Hepatocyte (in vitro differentiated cells): ENCODE measurements around the gene AOC1. TPM values are rescaled to one million over a fixed set of nuclear protein-coding genes. Genes with fewer than 3 reads are reported as not detected.

Experiments
- DNase-seq: peaks from one replicate; pipeline ENCODE4 v3.0.0-alpha.2; 2016; ENCODE audit warnings: low spot score
- H2AFZ ChIP-seq: fragments of 200-600 bp; sonication (generic); 2 replicates; pipeline ENCODE4 v1.6.0; 2016; ENCODE audit warnings: antibody characterized with exemption, mild to moderate bottlenecking
- H3K27ac ChIP-seq: fragments of 200-600 bp; sonication (generic); 2 replicates; pipeline ENCODE4 v1.5.1; 2016; ENCODE audit warnings: mild to moderate bottlenecking
- H3K27me3 ChIP-seq: fragments of 200-600 bp; sonication (generic); 2 replicates; pipeline ENCODE4 v1.6.1; 2016
- H3K36me3 ChIP-seq: fragments of 200-600 bp; sonication (generic); replicated peaks from 2 replicates; pipeline ENCODE4 v1.5.1; 2016; ENCODE audit warnings: low read depth; ENCODE audit not compliant: insufficient read depth
- H3K4me1 ChIP-seq: fragments of 200-600 bp; sonication (generic); 2 replicates; pipeline ENCODE4 v1.5.1; 2016; ENCODE audit warnings: mild to moderate bottlenecking, moderate library complexity; ENCODE audit not compliant: insufficient read depth
- H3K4me2 ChIP-seq: fragments of 200-600 bp; sonication (generic); 2 replicates; pipeline ENCODE4 v1.6.0; 2016
- H3K4me3 ChIP-seq: fragments of 200-600 bp; sonication (generic); 2 replicates; pipeline ENCODE4 v1.5.1; 2016; ENCODE audit warnings: mild to moderate bottlenecking
- H3K79me2 ChIP-seq: fragments of 200-600 bp; sonication (generic); 2 replicates; pipeline ENCODE4 v1.6.0; 2017; ENCODE audit warnings: mild to moderate bottlenecking
- H3K9me2 ChIP-seq: fragments of 200-600 bp; sonication (generic); replicated peaks from 2 replicates; pipeline ENCODE4 v1.6.0; 2017; ENCODE audit warnings: mild to moderate bottlenecking; ENCODE audit not compliant: insufficient read depth
- H3K9me3 ChIP-seq: fragments of 200-600 bp; sonication (generic); 2 replicates; pipeline ENCODE4 v1.5.1; 2016; ENCODE audit warnings: low read depth, mild to moderate bottlenecking
- H4K20me1 ChIP-seq: fragments of 200-600 bp; sonication (generic); 2 replicates; pipeline ENCODE4 v1.6.0; 2016; ENCODE audit warnings: mild to moderate bottlenecking; ENCODE audit not compliant: insufficient read depth, poor library complexity, severe bottlenecking
- EZH2 ChIP-seq: fragments of 200-600 bp; sonication (generic); IDR thresholded peaks from 2 replicates; pipeline ENCODE4 v1.6.1; 2016; ENCODE audit warnings: antibody characterized with exemption, mild to moderate bottlenecking, borderline replicate concordance
- EZH2phosphoT487 ChIP-seq: fragments of 200-600 bp; sonication (generic); IDR thresholded peaks from one replicate; pipeline ENCODE4 v1.6.1; 2018; ENCODE audit warnings: antibody characterized with exemption, mild to moderate bottlenecking, low read depth, moderate library complexity; ENCODE audit not compliant: unreplicated experiment, severe bottlenecking
- WGBS: methylation state at CpG from one replicate; pipeline ENCODE4 v1.1.6; 2016; ENCODE audit warnings: low lambda C conversion rate; ENCODE audit errors: missing lambda C conversion rate; 5-methylcytosine and 5-hydroxymethylcytosine counted together
- polyA plus RNA-seq: library from polyadenylated mRNA; unstranded; fragments of >200 nt; fragmentation: Nextera tagmentation; extraction: Ambion mirVana; gene quantifications from 2 replicates; pipeline ENCODE4 v1.2.1, GENCODE V29; 2016
- total RNA-seq: library from RNA; depleted of rRNA; stranded (reverse); fragments of >200 nt; gene quantifications from 2 replicates; pipeline ENCODE4 v1.2.3, GENCODE V29; 2014
- TF ChIP-seq, protein P1 (sequence below): fragments of 200-600 bp; sonication (generic); IDR thresholded peaks from 2 replicates; pipeline ENCODE4 v1.5.1; 2016; ENCODE audit warnings: antibody characterized with exemption, mild to moderate bottlenecking; ENCODE audit not compliant: poor library complexity

AOC1 gene
- total and polyA plus RNA-seq, 2 experiments from 2014 or later, result 5.9 to 9.1 TPM

DNA sequence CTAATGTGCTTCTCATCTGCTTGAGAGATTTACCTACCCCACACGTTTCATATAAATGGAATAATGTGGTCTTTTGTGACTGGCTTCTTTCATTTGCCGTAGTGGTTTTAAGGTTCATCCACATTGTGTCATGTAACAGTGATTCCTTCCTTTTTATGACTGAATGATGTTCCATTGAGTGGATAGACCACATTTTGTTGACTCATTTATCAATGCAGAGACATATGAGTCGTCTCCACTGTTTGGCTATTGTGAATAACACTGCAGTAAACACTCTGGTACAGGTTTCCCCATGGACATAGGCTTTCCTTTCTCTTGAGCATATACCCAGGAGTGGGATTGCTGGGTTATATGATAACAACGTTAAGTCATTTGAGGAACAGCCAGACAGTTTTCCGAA is 2.0 kb upstream of the AOC1 start:
- peaks cover 7% of the 10 kb centered on the region for H3K4me1 ChIP-seq
- no peaks in the 10 kb centered on the region for H3K27me3 ChIP-seq
- TF ChIP-seq EZH2, result no peak
- TF ChIP-seq, protein P1, sequence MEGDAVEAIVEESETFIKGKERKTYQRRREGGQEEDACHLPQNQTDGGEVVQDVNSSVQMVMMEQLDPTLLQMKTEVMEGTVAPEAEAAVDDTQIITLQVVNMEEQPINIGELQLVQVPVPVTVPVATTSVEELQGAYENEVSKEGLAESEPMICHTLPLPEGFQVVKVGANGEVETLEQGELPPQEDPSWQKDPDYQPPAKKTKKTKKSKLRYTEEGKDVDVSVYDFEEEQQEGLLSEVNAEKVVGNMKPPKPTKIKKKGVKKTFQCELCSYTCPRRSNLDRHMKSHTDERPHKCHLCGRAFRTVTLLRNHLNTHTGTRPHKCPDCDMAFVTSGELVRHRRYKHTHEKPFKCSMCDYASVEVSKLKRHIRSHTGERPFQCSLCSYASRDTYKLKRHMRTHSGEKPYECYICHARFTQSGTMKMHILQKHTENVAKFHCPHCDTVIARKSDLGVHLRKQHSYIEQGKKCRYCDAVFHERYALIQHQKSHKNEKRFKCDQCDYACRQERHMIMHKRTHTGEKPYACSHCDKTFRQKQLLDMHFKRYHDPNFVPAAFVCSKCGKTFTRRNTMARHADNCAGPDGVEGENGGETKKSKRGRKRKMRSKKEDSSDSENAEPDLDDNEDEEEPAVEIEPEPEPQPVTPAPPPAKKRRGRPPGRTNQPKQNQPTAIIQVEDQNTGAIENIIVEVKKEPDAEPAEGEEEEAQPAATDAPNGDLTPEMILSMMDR, result no peak
- TF ChIP-seq EZH2phosphoT487, result no peak
- WGBS, result 83% methylated on average over 5 of the region's 5 CpGs
- no peak overlapping the region for H2AFZ ChIP-seq
- H3K4me3 ChIP-seq, result no peak overlapping the region
- no peak for DNase-seq
- no peaks in the 10 kb centered on the region for H3K79me2 ChIP-seq
- H3K4me2 ChIP-seq, result no peak overlapping the region
- H3K36me3 ChIP-seq, result no peaks in the 10 kb centered on the region
- H3K9me2 ChIP-seq, result no peaks in the 10 kb centered on the region
- H3K9me3 ChIP-seq, result no peaks in the 10 kb centered on the region
- no peak overlapping the region for H3K27ac ChIP-seq
- no peaks in the 10 kb centered on the region for H4K20me1 ChIP-seq

DNA sequence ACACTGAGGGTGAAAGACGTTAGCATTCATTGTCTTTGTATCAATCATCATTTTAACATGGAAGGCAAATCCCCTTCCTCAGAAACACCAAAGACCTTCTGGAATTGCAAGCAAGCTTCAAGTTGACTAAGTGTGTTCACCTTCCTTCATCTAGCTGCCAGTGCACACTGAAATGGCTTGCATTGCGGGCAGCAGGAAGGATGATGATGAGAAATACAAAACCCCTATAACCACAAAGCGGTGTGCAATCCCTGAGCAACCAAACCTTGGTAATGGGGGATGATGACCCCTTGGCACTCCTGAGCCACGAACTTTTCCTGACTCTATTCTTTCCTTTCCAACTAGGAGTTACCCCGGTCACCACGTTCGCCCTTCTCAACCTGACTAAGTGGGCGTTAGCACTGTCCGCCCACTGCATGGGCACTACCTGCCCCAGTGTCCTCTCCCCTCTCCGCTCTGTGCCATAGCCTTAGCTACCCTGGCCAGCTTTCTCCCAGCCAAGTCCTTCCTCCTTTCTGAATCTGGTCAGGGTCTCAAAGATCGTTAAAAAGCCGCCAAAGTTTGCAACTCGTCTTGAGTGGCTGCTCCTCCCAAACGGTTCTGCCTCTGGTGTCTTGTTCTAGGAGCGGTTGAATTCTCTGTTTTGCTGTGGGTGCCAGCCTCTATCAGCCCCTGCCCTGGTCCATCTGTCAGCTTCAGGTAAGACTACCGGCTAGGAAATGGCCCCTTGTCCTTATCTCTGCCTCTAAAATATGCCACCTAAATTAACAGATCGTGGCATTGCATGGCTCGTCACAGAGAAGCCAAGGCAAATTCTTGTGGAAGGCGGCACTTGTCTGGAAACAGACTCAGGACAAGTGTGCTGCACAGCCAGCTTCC is 586 bp upstream of the AOC1 start:
- no peak overlapping the region for H3K4me2 ChIP-seq
- peaks cover 7% of the 10 kb centered on the region for H3K4me1 ChIP-seq
- H3K79me2 ChIP-seq, result no peaks in the 10 kb centered on the region
- TF ChIP-seq, protein P1, result no peak
- no peak for TF ChIP-seq EZH2phosphoT487
- no peak for TF ChIP-seq EZH2
- no peak overlapping the region for H3K27ac ChIP-seq
- H4K20me1 ChIP-seq, result no peaks in the 10 kb centered on the region
- H3K9me2 ChIP-seq, result no peaks in the 10 kb centered on the region
- DNase-seq, result no peak
- H3K27me3 ChIP-seq, result no peaks in the 10 kb centered on the region
- H3K36me3 ChIP-seq, result no peaks in the 10 kb centered on the region
- H2AFZ ChIP-seq, result no peak overlapping the region
- H3K9me3 ChIP-seq, result no peaks in the 10 kb centered on the region
- H3K4me3 ChIP-seq, result no peak overlapping the region
- WGBS, result 93% methylated on average over 19 of the region's 19 CpGs

DNA sequence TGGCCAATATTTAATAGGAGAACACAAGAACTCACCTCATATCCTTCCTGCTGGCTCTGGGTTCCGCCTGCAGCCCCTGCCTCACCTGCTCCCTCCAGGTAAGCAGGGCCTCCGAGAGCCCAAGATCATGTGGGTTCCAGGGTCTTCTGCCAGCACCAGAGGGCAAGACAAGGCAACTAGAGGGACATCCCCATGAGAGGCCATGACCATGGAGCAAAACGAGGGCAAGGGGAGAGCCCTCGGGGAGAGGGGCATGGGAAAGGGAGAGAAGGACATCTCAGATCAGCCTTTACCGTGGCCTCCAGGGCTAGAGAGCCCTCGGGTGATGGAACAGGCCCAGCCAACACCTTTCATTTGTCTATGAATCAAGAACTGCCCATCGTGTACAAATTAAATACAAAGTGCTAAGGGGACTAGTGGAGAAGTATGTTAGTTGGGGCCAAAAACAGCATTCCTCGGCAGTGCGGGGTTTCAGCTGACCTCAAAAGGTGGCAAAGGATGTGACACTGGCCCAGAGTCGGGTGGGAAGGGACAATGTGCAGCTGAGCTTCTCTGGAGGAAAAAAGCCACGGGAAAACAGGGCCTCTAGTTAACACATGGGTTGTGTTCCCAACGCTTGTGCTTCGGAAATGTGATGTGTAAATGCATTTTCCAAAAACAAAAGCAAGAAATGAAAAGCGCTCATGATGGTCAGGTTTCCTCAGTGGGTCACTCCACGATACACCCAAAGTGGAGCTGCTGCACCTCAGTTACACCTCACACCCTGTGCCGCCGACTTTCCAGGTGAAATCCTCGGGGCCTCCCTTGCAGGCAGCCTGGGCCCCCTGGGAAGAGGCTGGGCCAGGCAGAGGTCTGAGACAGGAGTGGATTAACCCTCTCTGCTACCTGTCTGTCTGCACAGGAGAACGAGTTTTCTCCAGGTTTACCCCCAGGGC is 2.0 kb downstream of the AOC1 start:
- H3K9me3 ChIP-seq, result no peaks in the 10 kb centered on the region
- H3K27me3 ChIP-seq, result no peaks in the 10 kb centered on the region
- no peak for TF ChIP-seq EZH2
- TF ChIP-seq, protein P1, result no peak
- TF ChIP-seq EZH2phosphoT487, result no peak
- DNase-seq, result no peak
- no peaks in the 10 kb centered on the region for H3K79me2 ChIP-seq
- H3K36me3 ChIP-seq, result no peaks in the 10 kb centered on the region
- no peak overlapping the region for H3K4me3 ChIP-seq
- no peaks in the 10 kb centered on the region for H4K20me1 ChIP-seq
- H3K4me2 ChIP-seq, result no peak overlapping the region
- H3K4me1 ChIP-seq, result peaks cover 7% of the 10 kb centered on the region
- no peaks in the 10 kb centered on the region for H3K9me2 ChIP-seq
- WGBS, result 79% methylated on average over 19 of the region's 19 CpGs
- no peak overlapping the region for H2AFZ ChIP-seq
- H3K27ac ChIP-seq, result no peak overlapping the region
